Stimulated activated CD8-positive, alpha-beta memory T cell treated with anti-CD3 and anti-CD28 coated beads, Interleukin-4, amount 100 ng/mL, for 1 hour (primary cell): Measurements from ENCODE around the gene RUSC1.
"Not testable (repeated sequence)": the region's sequence is repeated elsewhere in the genome, so short reads cannot be mapped to it uniquely, and the experiment has no call there.

Source experiments
- DNase-seq, 2 donors: peaks; one replicate each; pipeline ENCODE4 v3.0.0-alpha.2; 2020; ENCODE audit warnings: low read depth in 2 of 2, low spot score in 1 of 2

The RUSC1 gene

GRCh38 chr1:155322953-155323728 lies 2.4 kb downstream of the RUSC1 start:
- DNase-seq: peak; percentile 76 to 77

GRCh38 chr1:155323729-155324036 lies 3.0 kb downstream of the RUSC1 start:
- DNase-seq: peak in 1 of 2 donors; percentile 72

- peak; percentile 61 to 69 for DNase-seq
Measured at GRCh38 chr1:155324037-155324716, 3.5 kb downstream of the RUSC1 start.

DNA sequence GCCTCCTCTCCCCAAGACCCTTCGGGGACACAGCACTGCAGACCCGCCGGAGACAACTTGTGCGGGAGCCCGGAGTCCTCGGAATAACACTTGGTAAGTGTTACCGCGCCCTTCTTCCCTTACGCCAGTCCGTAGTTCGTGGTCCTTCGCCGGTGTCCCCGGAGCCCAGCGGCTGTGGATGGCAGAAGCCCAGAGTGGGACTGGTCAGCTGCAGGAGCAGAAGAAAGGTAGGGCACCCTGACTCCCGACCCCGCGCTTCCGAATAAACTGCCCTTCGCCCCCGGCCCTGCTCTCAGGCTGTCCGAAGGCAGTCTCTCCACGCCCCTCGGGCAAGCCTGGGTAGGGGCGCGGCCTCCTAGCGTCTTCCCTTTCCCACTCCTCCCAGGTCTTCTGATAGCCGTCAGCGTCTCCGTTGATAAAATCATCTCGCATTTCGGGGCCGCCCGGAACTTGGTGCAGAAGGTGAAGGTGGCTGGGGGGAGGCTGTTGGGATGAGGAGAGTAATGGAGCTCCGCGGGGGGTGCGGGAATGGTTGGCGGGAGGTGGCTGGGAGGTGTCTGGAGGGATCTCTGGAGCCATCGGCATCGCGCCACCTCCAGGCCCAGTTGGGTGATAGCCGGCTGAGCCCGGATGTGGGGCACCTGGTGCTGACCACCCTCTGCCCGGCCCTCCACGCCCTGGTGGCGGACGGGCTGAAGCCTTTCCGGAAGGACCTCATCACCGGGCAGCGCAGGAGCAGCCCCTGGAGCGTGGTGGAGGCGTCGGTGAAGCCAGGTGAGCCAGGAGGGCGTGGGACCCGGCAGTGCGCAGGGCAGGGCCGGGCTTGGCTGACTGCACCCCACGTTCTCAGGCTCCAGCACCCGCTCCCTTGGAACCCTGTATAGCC lies 4.3 kb downstream of the RUSC1 start:
- no peak for DNase-seq

DNA sequence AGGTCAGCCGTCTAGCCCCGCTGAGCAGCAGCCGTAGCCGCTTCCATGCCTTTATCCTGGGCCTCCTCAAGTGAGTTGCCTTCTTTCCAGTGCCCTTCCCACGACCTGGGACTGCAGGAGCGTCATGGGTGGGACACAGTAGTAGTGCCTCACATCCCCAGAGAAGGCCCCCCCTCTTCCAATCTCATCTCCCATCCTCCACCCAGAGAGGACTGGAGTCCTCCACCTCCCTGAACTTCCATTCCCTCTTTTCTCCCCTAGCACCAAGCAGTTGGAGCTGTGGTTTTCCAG lies 4.9 kb downstream of the RUSC1 start:
- DNase-seq: no peak

- DNase-seq: no peak
Measured at GRCh38 chr1:155326020-155326526, 5.4 kb downstream of the RUSC1 start.

DNA sequence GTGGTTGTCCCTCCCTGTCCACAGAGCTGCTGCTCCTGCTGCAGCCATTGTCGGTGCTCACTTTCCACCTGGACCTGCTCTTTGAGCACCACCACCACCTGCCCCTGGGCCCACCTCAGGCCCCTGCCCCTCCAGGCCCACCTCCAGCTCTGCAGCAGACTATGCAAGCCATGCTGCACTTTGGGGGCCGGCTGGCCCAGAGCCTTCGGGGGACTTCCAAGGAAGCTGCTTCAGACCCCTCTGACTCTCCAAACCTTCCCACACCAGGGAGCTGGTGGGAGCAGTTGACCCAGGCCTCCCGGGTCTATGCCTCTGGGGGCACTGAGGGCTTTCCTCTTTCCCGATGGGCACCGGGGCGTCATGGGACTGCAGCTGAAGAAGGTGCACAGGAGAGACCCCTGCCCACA lies 5.9 kb downstream of the RUSC1 start:
- no peak for DNase-seq

- no peak for DNase-seq
Measured at GRCh38 chr1:155327981-155328380, 7.3 kb downstream of the RUSC1 start.

DNA sequence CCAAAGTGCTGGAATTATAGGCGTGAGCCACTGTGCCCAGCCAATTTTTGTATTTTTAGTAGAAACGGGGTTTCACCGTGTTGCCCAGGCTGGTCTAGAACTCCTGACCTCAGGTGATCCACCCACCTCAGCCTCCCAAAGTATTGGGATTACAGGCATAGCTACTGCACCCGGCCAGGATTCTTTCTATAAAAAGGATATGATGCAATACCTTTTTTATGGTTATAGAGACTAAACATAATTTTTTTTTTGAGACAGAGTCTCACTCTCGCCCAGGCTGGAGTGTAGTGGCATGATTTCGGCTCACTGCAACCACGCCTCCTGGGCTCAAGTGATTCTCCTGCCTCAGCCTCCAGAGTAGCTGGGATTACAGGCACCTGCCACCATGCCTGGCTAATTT lies 8.2 kb downstream of the RUSC1 start:
- DNase-seq: not testable (repeated sequence)

GRCh38 chr1:155329980-155330598 lies 9.4 kb downstream of the RUSC1 start:
- DNase-seq: no peak

- DNase-seq: no peak
Measured at GRCh38 chr1:155334962-155335361, 14.3 kb downstream of the RUSC1 start.

GRCh38 chr1:155339515-155340097 lies 18.9 kb downstream of the RUSC1 start:
- DNase-seq: no peak

DNA sequence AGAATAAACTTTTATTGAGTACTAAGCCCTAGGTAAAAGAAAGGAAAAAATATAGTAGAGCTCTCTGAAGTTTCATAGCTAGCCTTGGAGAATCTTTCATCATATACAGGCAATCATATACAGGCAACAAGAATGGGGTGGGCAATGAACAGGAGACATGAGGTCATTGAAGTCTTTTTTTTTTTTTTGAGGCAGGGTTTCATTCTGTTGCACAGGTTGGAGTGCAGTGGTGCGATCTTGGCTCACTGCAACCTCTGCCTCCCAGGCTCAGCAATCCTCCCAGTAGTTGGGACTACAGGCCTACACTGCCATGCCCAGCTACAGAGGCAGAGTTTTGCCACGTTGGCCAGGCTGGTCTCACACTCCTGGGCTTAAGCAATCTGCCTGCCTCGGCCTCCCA lies 22.1 kb downstream of the RUSC1 start:
- DNase-seq: no peak

DNA sequence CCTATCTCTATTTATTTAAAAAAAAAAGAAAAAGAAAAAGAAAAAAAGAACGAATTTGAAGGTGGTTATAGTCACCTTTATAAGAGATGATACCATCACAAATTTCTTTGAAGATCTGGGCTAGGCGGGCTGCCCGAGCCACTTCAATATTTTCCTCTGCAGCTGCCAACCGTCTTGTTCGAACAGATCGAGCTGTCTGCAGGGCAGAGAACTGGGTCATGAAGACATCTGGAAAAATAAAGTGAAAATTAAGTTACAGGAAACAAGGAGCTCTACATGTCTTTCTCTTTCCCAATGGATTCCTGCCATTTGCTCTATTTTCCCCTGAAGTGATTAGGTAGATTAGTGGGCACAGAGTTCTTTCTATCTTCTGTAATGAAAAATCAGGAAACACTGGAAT lies 31.9 kb downstream of the RUSC1 start:
- no peak for DNase-seq

- DNase-seq: no peak
Measured at GRCh38 chr1:155360051-155360450, 39.4 kb downstream of the RUSC1 start.

GRCh38 chr1:155379180-155379579 lies 58.5 kb downstream of the RUSC1 start:
- DNase-seq: no peak

DNA sequence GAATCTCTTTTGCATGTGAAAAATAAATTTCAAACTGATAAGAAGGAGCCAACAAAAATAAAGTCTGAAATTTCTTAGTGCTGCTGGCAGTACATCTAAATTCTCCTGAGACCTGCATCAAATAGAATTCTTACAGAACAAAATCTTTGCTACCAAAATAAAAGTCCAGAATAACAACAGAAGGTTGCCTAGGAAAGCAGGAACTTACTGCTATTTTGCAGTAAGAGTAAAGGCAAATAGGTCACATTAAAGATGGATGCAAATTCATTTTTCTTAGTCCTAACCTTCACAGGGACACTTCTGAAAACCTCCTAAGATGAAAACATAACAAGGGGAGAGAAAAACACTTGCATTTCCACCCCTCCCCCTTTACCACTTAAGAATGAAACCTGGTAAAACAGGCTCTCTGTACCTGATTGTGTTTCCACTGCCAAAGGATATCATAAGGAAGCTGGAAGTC lies 59.0 kb downstream of the RUSC1 start:
- no peak for DNase-seq
